ENCODE measurements around the gene ZDHHC16.
"Not testable (repeated sequence)": the region's sequence is repeated elsewhere in the genome, so short reads cannot be mapped to it uniquely, and the experiment has no call there.

The ZDHHC16 gene

GRCh38 chr10:97474918-97475317 is 28.9 kb downstream of the ZDHHC16 start:
- FAIRE-seq (no peak), DNase-seq (ENCODE audit: insufficient read length, low spot score) (no peak)
- TF ChIP-seq POLR2AphosphoS5 (IDR thresholded peaks at IDR 0.05; ENCODE audit: low read depth, low read length) = no peak
- no peak for TF ChIP-seq TAF1 (IDR thresholded peaks at IDR 0.05; ENCODE audit: low read depth, low read length)
- no peak for TF ChIP-seq PAX5 (IDR thresholded peaks at IDR 0.05; ENCODE audit: insufficient read depth, low read length, severe bottlenecking)
- TF ChIP-seq POU2F2 (IDR thresholded peaks at IDR 0.05; ENCODE audit: low read depth, low read length) = no peak
- TF ChIP-seq SPI1 (IDR thresholded peaks at IDR 0.05; ENCODE audit: low read depth, low read length) = no peak
- TF ChIP-seq POLR2A (IDR thresholded peaks at IDR 0.05; ENCODE audit: low read depth, low read length) = no peak

- TF ChIP-seq POU2F2 (IDR thresholded peaks at IDR 0.05; ENCODE audit: low read depth, low read length) (no peak), PAX5 (IDR thresholded peaks at IDR 0.05; ENCODE audit: insufficient read depth, low read length, severe bottlenecking) (no peak)
- FAIRE-seq = no peak
- no peak for DNase-seq (ENCODE audit: insufficient read length, low spot score)
These were observed 30.1 kb downstream of the ZDHHC16 start for GRCh38 chr10:97475936-97476594.

GRCh38 chr10:97479410-97479809 is 33.4 kb downstream of the ZDHHC16 start:
- not testable (repeated sequence) for DNase-seq (ENCODE audit: insufficient read length, low spot score); FAIRE-seq

GRCh38 chr10:97479939-97480338 is 34.0 kb downstream of the ZDHHC16 start:
- TF ChIP-seq POU2F2 (IDR thresholded peaks at IDR 0.05; ENCODE audit: low read depth, low read length) (peak; percentile 44; the same call in 1 of the 2 replicates), SPI1 (IDR thresholded peaks at IDR 0.05; ENCODE audit: low read depth, low read length) (no peak)
- DNase-seq (ENCODE audit: insufficient read length, low spot score) (no peak), FAIRE-seq (no peak)

GRCh38 chr10:97481071-97481470 is 35.1 kb downstream of the ZDHHC16 start:
- no peak for FAIRE-seq
- no peak for DNase-seq (ENCODE audit: insufficient read length, low spot score)
- TF ChIP-seq PAX5 (IDR thresholded peaks at IDR 0.05; ENCODE audit: insufficient read depth, low read length, severe bottlenecking) = no peak
- no peak for TF ChIP-seq POLR2A (IDR thresholded peaks at IDR 0.05; ENCODE audit: low read depth, low read length)
- TF ChIP-seq POU2F2 (IDR thresholded peaks at IDR 0.05; ENCODE audit: low read depth, low read length) = no peak
- no peak for TF ChIP-seq TAF1 (IDR thresholded peaks at IDR 0.05; ENCODE audit: low read depth, low read length)
- TF ChIP-seq SPI1 (IDR thresholded peaks at IDR 0.05; ENCODE audit: low read depth, low read length) = no peak
- no peak for TF ChIP-seq POLR2AphosphoS5 (IDR thresholded peaks at IDR 0.05; ENCODE audit: low read depth, low read length)

GRCh38 chr10:97482381-97482780 is 36.4 kb downstream of the ZDHHC16 start:
- DNase-seq (ENCODE audit: insufficient read length, low spot score) = no peak
- no peak for TF ChIP-seq POLR2A (IDR thresholded peaks at IDR 0.05; ENCODE audit: low read depth, low read length)
- TF ChIP-seq POU2F2 (IDR thresholded peaks at IDR 0.05; ENCODE audit: low read depth, low read length) = no peak
- TF ChIP-seq POLR2AphosphoS5 (IDR thresholded peaks at IDR 0.05; ENCODE audit: low read depth, low read length) = no peak
- no peak for TF ChIP-seq TAF1 (IDR thresholded peaks at IDR 0.05; ENCODE audit: low read depth, low read length)
- no peak for TF ChIP-seq PAX5 (IDR thresholded peaks at IDR 0.05; ENCODE audit: insufficient read depth, low read length, severe bottlenecking)
- no peak for FAIRE-seq

GRCh38 chr10:97483506-97483905 is 37.5 kb downstream of the ZDHHC16 start:
- no peak for DNase-seq (ENCODE audit: insufficient read length, low spot score)
- TF ChIP-seq SPI1 (IDR thresholded peaks at IDR 0.05; ENCODE audit: low read depth, low read length) (no peak), POLR2AphosphoS5 (IDR thresholded peaks at IDR 0.05; ENCODE audit: low read depth, low read length) (no peak), PAX5 (IDR thresholded peaks at IDR 0.05; ENCODE audit: insufficient read depth, low read length, severe bottlenecking) (no peak), POLR2A (IDR thresholded peaks at IDR 0.05; ENCODE audit: low read depth, low read length) (no peak), POU2F2 (IDR thresholded peaks at IDR 0.05; ENCODE audit: low read depth, low read length) (no peak), TAF1 (IDR thresholded peaks at IDR 0.05; ENCODE audit: low read depth, low read length) (no peak)
- no peak for FAIRE-seq

GRCh38 chr10:97483921-97484320 is 37.9 kb downstream of the ZDHHC16 start:
- TF ChIP-seq SPI1 (IDR thresholded peaks at IDR 0.05; ENCODE audit: low read depth, low read length) (no peak), POLR2A (IDR thresholded peaks at IDR 0.05; ENCODE audit: low read depth, low read length) (no peak), TAF1 (IDR thresholded peaks at IDR 0.05; ENCODE audit: low read depth, low read length) (no peak), POU2F2 (IDR thresholded peaks at IDR 0.05; ENCODE audit: low read depth, low read length) (no peak), PAX5 (IDR thresholded peaks at IDR 0.05; ENCODE audit: insufficient read depth, low read length, severe bottlenecking) (no peak), POLR2AphosphoS5 (IDR thresholded peaks at IDR 0.05; ENCODE audit: low read depth, low read length) (no peak)
- FAIRE-seq (no peak), DNase-seq (ENCODE audit: insufficient read length, low spot score) (no peak)

GRCh38 chr10:97485647-97486281 is 39.8 kb downstream of the ZDHHC16 start:
- DNase-seq (ENCODE audit: insufficient read length, low spot score) (no peak), FAIRE-seq (no peak)
- TF ChIP-seq POLR2AphosphoS5 (IDR thresholded peaks at IDR 0.05; ENCODE audit: low read depth, low read length) = no peak

GRCh38 chr10:97490592-97490991 is 44.6 kb downstream of the ZDHHC16 start:
- DNase-seq (ENCODE audit: insufficient read length, low spot score) = no peak
- no peak for FAIRE-seq
- no peak for TF ChIP-seq POLR2A (IDR thresholded peaks at IDR 0.05; ENCODE audit: low read depth, low read length)
- TF ChIP-seq POLR2AphosphoS5 (IDR thresholded peaks at IDR 0.05; ENCODE audit: low read depth, low read length) = no peak
- TF ChIP-seq POU2F2 (IDR thresholded peaks at IDR 0.05; ENCODE audit: low read depth, low read length) = no peak
- no peak for TF ChIP-seq TAF1 (IDR thresholded peaks at IDR 0.05; ENCODE audit: low read depth, low read length)
- TF ChIP-seq SPI1 (IDR thresholded peaks at IDR 0.05; ENCODE audit: low read depth, low read length) = no peak
- TF ChIP-seq PAX5 (IDR thresholded peaks at IDR 0.05; ENCODE audit: insufficient read depth, low read length, severe bottlenecking) = no peak
